OCI-LY7 (cell line): ENCODE measurements around the gene RMP24.
"Not testable (repeated sequence)": the region's sequence is repeated elsewhere in the genome, so short reads cannot be mapped to it uniquely, and the experiment has no call there.

ENCODE experiments used
- BruUV-seq: library from RNA; stranded (reverse); fragments of 400-500 nt; replicated peaks from 2 replicates; lab custom pipeline; 2021; lab: Mats Ljungman, UMichigan
- CTCF ChIA-PET: fragments of 300-600 bp; sonication (Branson Sonifier 250); formaldehyde crosslinking; loops from one replicate; lab custom pipeline; 2022; ENCODE audit warnings: antibody characterized with exemption; ENCODE audit not compliant: unreplicated experiment; lab: Charles Lee
- POLR2A ChIA-PET: fragments of 300-600 bp; sonication (Branson Sonifier 250); formaldehyde crosslinking; loops from one replicate; lab custom pipeline; 2022; ENCODE audit warnings: antibody characterized with exemption; lab: Charles Lee
- DNase-seq: peaks from one replicate; pipeline ENCODE4 v3.0.0-alpha.2; 2015; ENCODE audit warnings: low spot score
- H2AFZ ChIP-seq: fragments of 200-600 bp; sonication (generic), shearing (Covaris generic); 2 replicates; pipeline ENCODE4 v1.6.1; 2014; ENCODE audit warnings: mild to moderate bottlenecking, antibody characterized with exemption, low read length, moderate library complexity
- H3K27ac ChIP-seq: fragments of 200-600 bp; sonication (generic); 2 replicates; pipeline ENCODE4 v1.5.1; 2014; ENCODE audit warnings: mixed run types, low read depth, mild to moderate bottlenecking, moderate library complexity, low read length, inconsistent platforms; ENCODE audit not compliant: poor library complexity, severe bottlenecking
- H3K36me3 ChIP-seq: fragments of 200-600 bp; sonication (generic); 2 replicates; pipeline ENCODE4 v1.6.1; 2014; ENCODE audit warnings: mild to moderate bottlenecking, antibody characterized with exemption, low read length, moderate library complexity, mixed read lengths; ENCODE audit not compliant: insufficient read depth
- H3K4me1 ChIP-seq: fragments of 200-600 bp; sonication (generic); 2 replicates; pipeline ENCODE4 v1.5.1; 2014; ENCODE audit warnings: mild to moderate bottlenecking, low read length; ENCODE audit not compliant: insufficient read depth, poor library complexity, severe bottlenecking
- H3K4me2 ChIP-seq: fragments of 200-600 bp; sonication (generic); 2 replicates; pipeline ENCODE4 v1.6.1; 2014; ENCODE audit warnings: mild to moderate bottlenecking, low read length
- H3K4me3 ChIP-seq: fragments of 200-600 bp; sonication (generic); 2 replicates; pipeline ENCODE4 v1.5.1; 2014; ENCODE audit warnings: mild to moderate bottlenecking, low read depth, low read length; ENCODE audit not compliant: poor library complexity, severe bottlenecking
- H3K79me2 ChIP-seq: fragments of 200-600 bp; sonication (generic); 2 replicates; pipeline ENCODE4 v1.6.1; 2016; ENCODE audit warnings: low read depth, mild to moderate bottlenecking, low read length, moderate library complexity, mixed read lengths; ENCODE audit not compliant: insufficient read depth
- H3K9me2 ChIP-seq: fragments of 200-600 bp; sonication (generic); 2 replicates; pipeline ENCODE4 v1.6.1; 2016; ENCODE audit warnings: mild to moderate bottlenecking, low read length, mixed read lengths; ENCODE audit not compliant: insufficient read depth
- H3K9me3 ChIP-seq: fragments of 200-600 bp; sonication (generic); 2 replicates; pipeline ENCODE4 v1.6.1; 2014; ENCODE audit warnings: mild to moderate bottlenecking, mixed run types, low read length, mixed read lengths
- H4K20me1 ChIP-seq: fragments of 200-600 bp; sonication (generic); 2 replicates; pipeline ENCODE4 v1.6.1; 2014; ENCODE audit warnings: mild to moderate bottlenecking, antibody characterized with exemption, low read length, moderate library complexity, mixed read lengths; ENCODE audit not compliant: insufficient read depth
- EZH2phosphoT487 ChIP-seq: fragments of 200-600 bp; sonication (generic); IDR thresholded peaks from 2 replicates; pipeline ENCODE4 v1.6.1; 2018; ENCODE audit warnings: low read depth, borderline replicate concordance, mild to moderate bottlenecking, mixed run types, antibody characterized with exemption, low read length, moderate library complexity, mixed read lengths
- intact Hi-C: fragments of 100-400 bp; cut with micrococcal nuclease; formaldehyde crosslinking; loops from one replicate; pipeline ENCODE4 v1.10.0; 2022; ENCODE audit not compliant: unreplicated experiment
- TF ChIP-seq, protein P1 (sequence below): fragments of 200-600 bp; sonication (generic); conservative IDR thresholded peaks from 2 replicates; pipeline ENCODE4 v1.5.1; 2014; ENCODE audit warnings: mild to moderate bottlenecking, antibody characterized with exemption, low read length, moderate library complexity, mixed read lengths

RMP24 gene

DNA sequence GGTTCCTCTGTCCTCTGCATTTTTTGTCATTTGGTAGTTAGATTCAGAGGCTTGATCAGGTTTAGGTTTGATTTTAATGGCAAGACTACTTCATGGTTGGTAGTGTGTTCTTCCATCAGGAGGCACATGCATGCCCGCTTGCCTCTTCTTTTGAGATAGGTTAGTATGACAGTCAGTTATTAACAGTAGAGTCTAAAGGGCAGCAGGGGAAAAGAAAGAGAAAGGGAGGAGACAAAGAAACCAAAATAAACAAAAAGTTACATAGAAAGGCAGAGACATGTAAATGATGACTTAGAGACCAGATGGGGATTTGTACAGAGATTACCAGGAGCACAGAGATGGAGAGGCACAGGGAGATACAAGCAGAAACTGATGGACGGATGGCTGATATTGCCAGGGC, 10.2 kb upstream of the RMP24 start:
- TF ChIP-seq, protein P1, sequence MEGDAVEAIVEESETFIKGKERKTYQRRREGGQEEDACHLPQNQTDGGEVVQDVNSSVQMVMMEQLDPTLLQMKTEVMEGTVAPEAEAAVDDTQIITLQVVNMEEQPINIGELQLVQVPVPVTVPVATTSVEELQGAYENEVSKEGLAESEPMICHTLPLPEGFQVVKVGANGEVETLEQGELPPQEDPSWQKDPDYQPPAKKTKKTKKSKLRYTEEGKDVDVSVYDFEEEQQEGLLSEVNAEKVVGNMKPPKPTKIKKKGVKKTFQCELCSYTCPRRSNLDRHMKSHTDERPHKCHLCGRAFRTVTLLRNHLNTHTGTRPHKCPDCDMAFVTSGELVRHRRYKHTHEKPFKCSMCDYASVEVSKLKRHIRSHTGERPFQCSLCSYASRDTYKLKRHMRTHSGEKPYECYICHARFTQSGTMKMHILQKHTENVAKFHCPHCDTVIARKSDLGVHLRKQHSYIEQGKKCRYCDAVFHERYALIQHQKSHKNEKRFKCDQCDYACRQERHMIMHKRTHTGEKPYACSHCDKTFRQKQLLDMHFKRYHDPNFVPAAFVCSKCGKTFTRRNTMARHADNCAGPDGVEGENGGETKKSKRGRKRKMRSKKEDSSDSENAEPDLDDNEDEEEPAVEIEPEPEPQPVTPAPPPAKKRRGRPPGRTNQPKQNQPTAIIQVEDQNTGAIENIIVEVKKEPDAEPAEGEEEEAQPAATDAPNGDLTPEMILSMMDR = no peak
- TF ChIP-seq EZH2phosphoT487 = no peak
- BruUV-seq = no TSS peak
- Histone ChIP-seq H3K27ac (no peak overlapping the region), H3K79me2 (no peaks in the 10 kb centered on the region), H4K20me1 (no peaks in the 10 kb centered on the region), H3K36me3 (no peaks in the 10 kb centered on the region), H3K4me3 (no peak overlapping the region), H3K4me2 (no peak overlapping the region), H3K4me1 (no peaks in the 10 kb centered on the region), H2AFZ (no peak overlapping the region), H3K9me3 (no peaks in the 10 kb centered on the region), H3K9me2 (no peaks in the 10 kb centered on the region)
- no peak for DNase-seq
- intact Hi-C loops = no loop called here
- CTCF ChIA-PET = no interaction called here
- POLR2A ChIA-PET = no interaction called here

DNA sequence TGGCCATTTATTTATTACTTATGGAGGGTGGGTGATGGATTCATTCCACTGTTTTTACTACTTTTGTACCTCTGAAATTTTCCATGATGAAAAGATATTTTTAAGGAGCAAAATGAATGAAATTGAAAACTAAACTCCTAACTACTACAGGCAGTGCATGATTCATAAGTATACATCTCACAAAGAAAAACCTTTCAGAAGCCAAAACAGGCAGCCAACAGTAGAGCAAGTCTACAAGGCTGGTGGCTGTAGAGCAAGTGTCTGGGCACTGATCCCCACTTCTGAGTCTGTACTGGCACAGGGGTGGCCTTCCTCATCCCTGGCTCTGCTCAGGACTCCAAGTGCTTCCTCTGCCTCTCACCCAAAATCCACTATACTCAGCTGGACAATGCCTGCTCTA, 8.2 kb upstream of the RMP24 start:
- Histone ChIP-seq H3K4me1 (no peaks in the 10 kb centered on the region), H3K27ac (no peak overlapping the region), H3K9me2 (no peaks in the 10 kb centered on the region), H3K79me2 (no peaks in the 10 kb centered on the region), H3K4me2 (no peak overlapping the region), H3K36me3 (no peaks in the 10 kb centered on the region), H2AFZ (no peak overlapping the region), H3K9me3 (no peaks in the 10 kb centered on the region), H3K4me3 (no peak overlapping the region), H4K20me1 (no peaks in the 10 kb centered on the region)
- DNase-seq = no peak
- ChIA-PET CTCF (no interaction called here), POLR2A (no interaction called here)
- BruUV-seq = no TSS peak
- no peak for TF ChIP-seq EZH2phosphoT487
- TF ChIP-seq, protein P1 = no peak
- intact Hi-C loops = no loop called here

DNA sequence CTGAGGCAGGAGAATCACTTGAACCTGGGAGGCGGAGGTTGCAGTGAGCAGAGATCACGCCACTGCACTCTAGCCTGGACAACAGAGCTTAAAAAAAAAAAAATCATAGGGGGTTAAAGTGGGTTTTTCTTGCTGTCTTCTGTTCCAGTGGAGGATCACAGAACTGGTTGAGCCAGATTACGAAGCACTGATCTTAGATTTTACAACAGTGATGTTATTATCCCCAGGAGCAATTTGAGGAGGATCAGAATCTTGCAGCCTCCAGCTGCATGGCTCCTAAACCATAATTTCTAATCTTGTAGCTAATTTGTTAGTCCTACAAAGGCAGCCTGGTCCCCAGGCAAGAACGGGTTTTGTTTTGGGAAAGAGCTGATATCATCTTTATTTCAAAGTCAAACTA, 4.6 kb upstream of the RMP24 start:
- H3K4me1 ChIP-seq, H3K4me3 ChIP-seq, CTCF ChIA-PET, H3K79me2 ChIP-seq, H3K9me3 ChIP-seq, intact Hi-C loops, H3K4me2 ChIP-seq, H3K9me2 ChIP-seq, H3K36me3 ChIP-seq, BruUV-seq, DNase-seq, POLR2A ChIA-PET, H4K20me1 ChIP-seq, H3K27ac ChIP-seq, H2AFZ ChIP-seq: not testable (repeated sequence)
